Measurements from ENCODE around the gene GALNT3.

Gene GALNT3

GRCh38 chr2:165795011-165795410, 964 bp upstream of the GALNT3 start:
- DNase-seq: peak; percentile 59 to 70

DNA sequence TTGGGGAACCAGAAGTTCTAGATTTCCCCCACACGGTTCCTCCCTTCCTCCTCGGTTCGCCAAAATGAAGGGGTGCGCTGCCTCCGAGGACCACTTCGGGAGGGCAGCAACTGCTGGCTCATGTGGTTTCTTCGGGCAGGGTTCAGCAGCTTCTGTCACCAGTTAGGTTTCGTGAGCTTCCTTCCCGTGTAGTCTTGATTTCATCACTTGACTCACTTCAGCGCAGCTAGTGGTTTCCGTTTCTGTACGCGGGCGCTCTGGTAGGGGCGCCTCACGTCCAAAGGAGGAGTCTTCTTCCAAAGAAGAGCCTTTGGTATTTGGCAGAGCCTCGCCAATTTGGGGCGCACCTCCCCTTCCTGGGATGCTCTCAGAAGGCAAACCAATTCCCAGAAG, 485 bp upstream of the GALNT3 start:
- DNase-seq: peak; percentile 99

- peak; percentile 35 to 43 for DNase-seq
These were observed 777 bp downstream of the GALNT3 start for GRCh38 chr2:165793161-165793778.

- DNase-seq: no peak
These were observed 2.0 kb downstream of the GALNT3 start for GRCh38 chr2:165792104-165792454.

DNA sequence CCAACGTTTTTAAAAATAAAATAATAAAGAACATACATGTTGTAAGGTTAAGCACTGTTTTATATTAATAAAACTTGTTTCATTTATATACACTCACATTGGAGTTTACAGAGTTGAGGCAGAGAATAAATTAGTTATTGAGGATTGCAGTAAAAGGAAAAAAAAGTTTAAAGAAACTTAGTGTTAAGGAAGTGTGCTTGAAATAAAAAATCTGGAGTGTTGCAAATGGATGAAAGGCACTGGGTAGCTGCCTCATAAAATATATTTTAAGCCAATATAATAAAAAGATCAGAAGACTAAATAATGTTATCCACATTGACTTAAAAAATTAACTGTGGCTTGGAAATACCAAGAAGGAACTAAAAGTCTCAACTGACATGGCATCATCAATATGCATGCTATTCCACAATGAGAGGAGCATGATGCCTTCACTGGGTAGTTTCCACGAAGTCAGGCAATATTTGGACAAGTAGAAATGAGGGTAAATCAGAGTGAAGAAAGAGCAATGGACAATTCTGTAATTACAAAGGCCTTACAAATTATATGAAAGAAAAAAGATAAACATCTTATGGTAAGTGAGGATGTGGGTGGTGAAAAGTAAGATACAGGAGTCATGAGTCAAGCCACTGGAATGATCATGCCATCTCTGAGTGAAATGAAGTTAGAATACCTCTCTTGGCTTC, 2.5 kb downstream of the GALNT3 start:
- no peak for DNase-seq

GRCh38 chr2:165790466-165790865, 3.6 kb downstream of the GALNT3 start:
- DNase-seq: no peak

- DNase-seq: no peak
These were observed 6.7 kb downstream of the GALNT3 start for GRCh38 chr2:165787334-165787733.

DNA sequence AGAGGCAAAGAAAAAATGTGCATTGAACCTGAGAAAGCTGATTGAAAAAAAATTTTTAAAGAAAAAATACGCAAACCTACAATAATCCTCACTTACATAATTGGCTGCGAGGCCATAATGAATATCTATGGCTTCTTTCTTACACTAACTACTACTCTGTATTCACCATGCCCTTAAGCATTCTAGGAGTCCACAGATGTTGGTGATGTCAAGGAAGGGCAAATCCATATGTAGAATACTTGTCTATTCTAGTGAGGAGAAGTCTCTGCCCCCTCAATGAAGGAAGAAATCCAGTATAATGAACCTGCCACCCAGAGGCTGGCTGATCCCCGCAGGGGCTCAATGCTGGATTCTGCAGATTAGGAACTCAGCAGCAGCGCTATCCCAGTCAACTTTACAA, 14.3 kb downstream of the GALNT3 start:
- DNase-seq: no peak

GRCh38 chr2:165778653-165779451, 15.2 kb downstream of the GALNT3 start:
- DNase-seq: peak; percentile 81 to 91

GRCh38 chr2:165778187-165778556, 15.9 kb downstream of the GALNT3 start:
- no peak for DNase-seq

DNA sequence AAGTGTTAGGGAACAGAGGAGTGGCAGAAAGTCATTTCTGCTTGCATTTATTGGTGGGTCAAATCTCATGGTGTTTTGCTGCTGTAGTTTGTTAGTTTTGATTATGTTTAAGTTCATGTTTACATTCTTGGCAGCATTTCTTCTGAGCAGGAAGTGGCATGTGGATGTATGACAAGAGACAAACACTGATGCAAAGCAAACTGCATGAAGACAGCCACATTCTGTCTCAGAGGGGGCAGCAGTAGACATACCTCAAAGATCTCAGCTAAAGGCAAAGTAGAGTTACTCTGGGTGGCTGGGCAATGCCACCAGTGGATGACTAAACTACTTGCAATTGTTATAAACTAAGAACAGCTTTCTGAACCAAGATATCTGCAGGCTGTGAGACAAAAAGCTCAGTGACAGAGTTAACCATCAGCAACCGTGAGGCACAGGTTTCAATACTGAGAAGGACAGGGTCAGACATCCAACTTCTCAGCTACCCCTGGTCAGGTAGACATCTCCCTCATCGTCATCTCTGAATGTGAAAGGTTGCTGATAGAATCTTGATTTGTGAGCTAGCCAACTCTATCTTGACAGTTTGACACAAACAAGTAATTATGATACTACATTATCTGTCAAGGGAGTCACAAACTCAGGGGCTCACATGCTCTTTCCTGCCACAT, 16.4 kb downstream of the GALNT3 start:
- DNase-seq: no peak

- DNase-seq: no peak
These were observed 17.3 kb downstream of the GALNT3 start for GRCh38 chr2:165776796-165777195.

- DNase-seq: no peak
These were observed 18.0 kb downstream of the GALNT3 start for GRCh38 chr2:165776013-165776412.

DNA sequence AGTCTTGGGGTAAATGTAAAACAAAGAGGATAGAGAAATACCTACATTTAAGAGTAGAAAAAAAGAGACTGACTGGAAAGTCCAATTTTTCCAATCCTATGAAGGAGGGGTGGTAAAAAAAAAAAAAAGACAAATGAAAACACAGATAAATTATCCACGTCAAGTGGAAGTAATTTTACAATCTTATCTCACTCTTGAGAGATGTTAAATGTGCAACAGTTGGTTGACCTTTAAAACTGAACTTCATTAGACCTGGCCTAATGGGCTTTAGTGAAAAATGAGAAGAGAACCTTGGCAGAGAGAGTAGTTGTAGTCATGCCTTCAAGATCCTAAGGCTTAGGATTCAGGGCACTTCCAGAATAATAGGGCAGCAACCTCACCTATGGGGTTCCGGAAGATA, 20.4 kb downstream of the GALNT3 start:
- DNase-seq: no peak

DNA sequence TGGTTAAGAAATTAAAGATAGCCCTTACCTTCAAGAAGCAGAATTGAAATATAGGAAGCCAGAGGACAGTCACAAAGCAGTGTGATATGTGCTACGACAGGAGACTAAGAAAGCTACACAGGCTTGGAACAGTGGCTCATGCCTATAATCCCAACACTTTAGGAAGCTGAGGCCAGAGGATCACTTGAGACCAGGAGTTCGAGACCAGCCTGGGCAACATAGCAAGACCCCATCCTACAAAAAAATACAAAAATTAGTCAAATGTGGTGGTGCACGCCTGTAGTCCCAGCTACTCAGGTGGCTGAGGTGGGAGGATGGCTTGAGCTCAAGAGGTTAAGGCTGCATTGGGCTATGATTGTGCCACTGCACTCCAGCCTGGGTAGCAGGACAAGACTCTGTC, 21.9 kb downstream of the GALNT3 start:
- DNase-seq: no peak

DNA sequence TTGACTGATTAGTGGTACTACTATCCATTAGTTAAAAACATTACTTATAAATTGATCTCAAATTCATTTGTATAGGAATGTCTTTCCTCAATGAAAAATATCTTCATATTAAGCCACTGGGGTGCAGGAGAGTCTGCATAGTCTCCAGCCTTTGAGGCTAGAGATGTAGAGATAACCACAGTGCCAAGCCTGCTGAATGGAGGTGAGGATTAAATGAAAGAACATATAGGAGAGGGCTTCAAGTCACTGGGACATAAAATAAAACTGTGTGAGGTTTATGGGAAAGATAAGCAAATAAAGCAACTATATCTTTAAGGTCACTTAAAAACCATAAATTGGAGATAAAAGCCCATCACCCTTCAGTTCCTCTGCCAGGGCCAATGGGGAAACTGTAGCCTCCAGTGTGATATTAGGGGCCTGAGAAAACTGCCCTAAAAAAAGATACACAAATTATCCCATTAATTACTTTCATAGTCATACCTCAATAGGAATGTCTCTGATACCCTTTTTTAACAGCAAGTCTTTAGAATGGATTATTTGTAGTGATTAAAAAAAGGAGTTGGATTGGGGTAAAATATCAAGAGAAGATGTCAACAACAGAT, 27.6 kb downstream of the GALNT3 start:
- DNase-seq: no peak

GRCh38 chr2:165762723-165763122, 31.3 kb downstream of the GALNT3 start:
- DNase-seq: no peak

GRCh38 chr2:165757906-165758675, 36.0 kb downstream of the GALNT3 start:
- DNase-seq: no peak

DNA sequence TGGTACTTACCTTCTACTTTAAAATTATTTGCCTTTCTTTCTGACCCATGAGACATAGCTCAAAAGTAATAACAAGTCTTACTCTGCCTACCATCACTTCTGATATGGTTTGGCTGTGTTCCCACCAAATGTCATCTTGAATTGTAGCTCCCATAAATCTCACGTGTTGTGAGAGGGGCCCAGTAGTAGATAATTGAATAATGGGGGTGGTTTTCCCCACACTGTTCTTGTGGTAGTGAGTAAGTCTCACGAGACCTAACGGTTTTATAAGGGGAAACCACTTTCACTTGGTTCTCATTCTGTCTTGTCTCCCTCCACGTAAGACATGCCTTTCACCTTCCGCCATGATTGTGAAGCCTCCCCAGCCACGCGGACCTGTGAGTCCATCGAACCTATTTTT, 47.5 kb downstream of the GALNT3 start:
- no peak for DNase-seq

DNA sequence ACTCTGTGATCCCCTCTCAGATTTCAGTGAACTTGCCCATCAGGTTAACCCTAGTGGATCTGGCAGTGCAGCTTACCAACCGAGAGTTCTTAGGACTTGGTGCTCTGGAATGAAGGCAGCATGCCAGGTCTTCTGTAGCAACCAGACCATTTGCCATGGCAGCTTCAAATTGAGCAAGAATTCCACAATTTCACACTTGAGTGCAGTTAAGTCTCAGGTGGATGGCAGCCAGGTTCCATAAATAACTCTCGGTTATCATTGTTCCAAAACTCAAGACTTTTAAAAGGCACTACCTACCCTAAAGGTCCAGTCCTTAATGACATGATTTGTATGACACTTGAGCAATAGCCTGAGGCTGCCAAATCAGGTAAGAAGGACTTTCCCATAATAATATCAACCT, 48.1 kb downstream of the GALNT3 start:
- DNase-seq: no peak

DNA sequence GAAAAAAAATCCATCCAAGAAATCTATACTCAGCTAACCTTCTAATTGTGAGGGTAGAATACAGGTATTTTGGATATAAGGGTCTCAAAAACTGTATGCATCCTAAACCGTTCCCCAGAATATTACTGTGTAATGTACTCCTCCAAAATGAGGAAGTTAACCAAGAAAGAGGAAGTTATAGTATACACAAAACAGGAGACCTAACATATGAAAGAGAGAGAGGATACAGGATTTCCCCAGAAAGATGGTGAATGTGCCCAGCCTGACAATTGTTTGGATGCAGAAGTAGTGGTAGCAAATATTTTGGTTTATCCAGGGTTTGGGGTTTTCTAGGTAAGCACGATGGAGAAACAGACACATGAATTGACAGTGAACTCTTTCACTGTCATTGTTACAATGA, 50.6 kb downstream of the GALNT3 start:
- DNase-seq: peak; percentile 98 to 99

DNA sequence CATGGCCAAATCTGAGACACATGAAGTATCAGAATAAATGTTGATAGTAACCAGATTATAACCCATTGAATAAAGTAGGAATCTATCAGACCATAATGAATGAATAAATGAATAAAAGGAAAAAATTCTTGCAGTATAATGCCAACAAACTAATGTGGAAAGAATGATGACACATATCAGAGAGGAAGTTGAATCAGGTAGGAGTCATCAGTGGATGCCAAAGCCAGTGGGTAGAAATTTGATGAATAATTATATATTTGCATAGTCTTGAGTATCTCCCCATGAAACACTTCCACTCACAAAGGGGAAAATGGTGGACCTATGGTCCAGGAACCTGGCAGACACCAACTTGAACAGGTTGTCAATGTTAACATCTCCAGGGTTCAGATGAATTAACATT, 68.6 kb downstream of the GALNT3 start:
- no peak for DNase-seq

DNA sequence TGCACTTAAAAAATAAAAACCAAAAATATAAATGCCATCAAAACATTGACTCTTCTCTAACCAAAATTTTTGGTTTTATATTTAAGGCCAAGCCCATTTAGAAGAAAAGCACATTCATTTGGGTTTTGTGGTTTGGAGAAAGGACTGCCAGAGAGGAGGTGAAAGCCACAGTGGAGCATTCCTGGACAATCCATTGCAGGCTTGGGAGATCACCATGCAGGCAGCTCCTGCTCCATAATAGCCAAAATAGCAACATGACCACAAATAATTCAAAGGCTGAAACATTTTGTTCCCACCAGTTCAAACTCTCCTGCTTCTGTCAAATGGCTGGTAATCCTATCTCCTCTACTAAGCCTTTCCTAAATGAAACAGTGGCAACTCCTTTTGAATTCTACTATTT, 73.5 kb downstream of the GALNT3 start:
- DNase-seq: no peak

All from Kasumi-1 (cell line).